OCI-LY7 (cell line): ENCODE data around the gene EFNA4. TPM values are rescaled to one million over a fixed set of nuclear protein-coding genes. Genes with fewer than 3 reads are reported as not detected.

Source experiments
- BruUV-seq: library from RNA; stranded (reverse); fragments of 400-500 nt; replicated peaks from 2 replicates; lab custom pipeline; 2021; lab: Mats Ljungman, UMichigan
- CTCF ChIA-PET: fragments of 300-600 bp; sonication (Branson Sonifier 250); formaldehyde crosslinking; loops from one replicate; lab custom pipeline; 2022; ENCODE audit warnings: antibody characterized with exemption; ENCODE audit not compliant: unreplicated experiment; lab: Charles Lee
- POLR2A ChIA-PET: fragments of 300-600 bp; sonication (Branson Sonifier 250); formaldehyde crosslinking; loops from one replicate; lab custom pipeline; 2022; ENCODE audit warnings: antibody characterized with exemption; lab: Charles Lee
- DNase-seq: peaks from one replicate; pipeline ENCODE4 v3.0.0-alpha.2; 2015; ENCODE audit warnings: low spot score
- H2AFZ ChIP-seq: fragments of 200-600 bp; sonication (generic), shearing (Covaris generic); 2 replicates; pipeline ENCODE4 v1.6.1; 2014; ENCODE audit warnings: mild to moderate bottlenecking, antibody characterized with exemption, low read length, moderate library complexity
- H3K27ac ChIP-seq: fragments of 200-600 bp; sonication (generic); 2 replicates; pipeline ENCODE4 v1.5.1; 2014; ENCODE audit warnings: mixed run types, low read depth, mild to moderate bottlenecking, moderate library complexity, low read length, inconsistent platforms; ENCODE audit not compliant: poor library complexity, severe bottlenecking
- H3K36me3 ChIP-seq: fragments of 200-600 bp; sonication (generic); 2 replicates; pipeline ENCODE4 v1.6.1; 2014; ENCODE audit warnings: mild to moderate bottlenecking, antibody characterized with exemption, low read length, moderate library complexity, mixed read lengths; ENCODE audit not compliant: insufficient read depth
- H3K4me1 ChIP-seq: fragments of 200-600 bp; sonication (generic); 2 replicates; pipeline ENCODE4 v1.5.1; 2014; ENCODE audit warnings: mild to moderate bottlenecking, low read length; ENCODE audit not compliant: insufficient read depth, poor library complexity, severe bottlenecking
- H3K4me2 ChIP-seq: fragments of 200-600 bp; sonication (generic); 2 replicates; pipeline ENCODE4 v1.6.1; 2014; ENCODE audit warnings: mild to moderate bottlenecking, low read length
- H3K4me3 ChIP-seq: fragments of 200-600 bp; sonication (generic); 2 replicates; pipeline ENCODE4 v1.5.1; 2014; ENCODE audit warnings: mild to moderate bottlenecking, low read depth, low read length; ENCODE audit not compliant: poor library complexity, severe bottlenecking
- H3K79me2 ChIP-seq: fragments of 200-600 bp; sonication (generic); 2 replicates; pipeline ENCODE4 v1.6.1; 2016; ENCODE audit warnings: low read depth, mild to moderate bottlenecking, low read length, moderate library complexity, mixed read lengths; ENCODE audit not compliant: insufficient read depth
- H3K9me2 ChIP-seq: fragments of 200-600 bp; sonication (generic); 2 replicates; pipeline ENCODE4 v1.6.1; 2016; ENCODE audit warnings: mild to moderate bottlenecking, low read length, mixed read lengths; ENCODE audit not compliant: insufficient read depth
- H3K9me3 ChIP-seq: fragments of 200-600 bp; sonication (generic); 2 replicates; pipeline ENCODE4 v1.6.1; 2014; ENCODE audit warnings: mild to moderate bottlenecking, mixed run types, low read length, mixed read lengths
- H4K20me1 ChIP-seq: fragments of 200-600 bp; sonication (generic); 2 replicates; pipeline ENCODE4 v1.6.1; 2014; ENCODE audit warnings: mild to moderate bottlenecking, antibody characterized with exemption, low read length, moderate library complexity, mixed read lengths; ENCODE audit not compliant: insufficient read depth
- EZH2phosphoT487 ChIP-seq: fragments of 200-600 bp; sonication (generic); IDR thresholded peaks from 2 replicates; pipeline ENCODE4 v1.6.1; 2018; ENCODE audit warnings: low read depth, borderline replicate concordance, mild to moderate bottlenecking, mixed run types, antibody characterized with exemption, low read length, moderate library complexity, mixed read lengths
- intact Hi-C: fragments of 100-400 bp; cut with micrococcal nuclease; formaldehyde crosslinking; loops from one replicate; pipeline ENCODE4 v1.10.0; 2022; ENCODE audit not compliant: unreplicated experiment
- total RNA-seq, 2 experiments: library from RNA; depleted of rRNA in 1 of 2; stranded (reverse); fragments of >200 nt in 1 of 2; shearing (Covaris generic) in 1 of 2; gene quantifications; 2 replicates each; pipeline ENCODE4 v1.2.3, GENCODE V29; 2014 to 2022
- TF ChIP-seq, protein P1 (sequence below): fragments of 200-600 bp; sonication (generic); conservative IDR thresholded peaks from 2 replicates; pipeline ENCODE4 v1.5.1; 2014; ENCODE audit warnings: mild to moderate bottlenecking, antibody characterized with exemption, low read length, moderate library complexity, mixed read lengths

The EFNA4 gene
- total RNA-seq, 2 experiments from 2014 or later = 9.0 to 10.5 TPM

- Histone ChIP-seq H3K79me2 (no peaks in the 10 kb centered on the region), H3K9me2 (no peaks in the 10 kb centered on the region), H3K9me3 (no peaks in the 10 kb centered on the region), H3K36me3 (no peaks in the 10 kb centered on the region), H3K4me3 (no peak overlapping the region), H3K4me2 (no peak overlapping the region), H3K27ac (no peak overlapping the region), H2AFZ (no peak overlapping the region), H3K4me1 (no peaks in the 10 kb centered on the region), H4K20me1 (no peaks in the 10 kb centered on the region)
- no TSS peak for BruUV-seq
- intact Hi-C loops = no loop called here
- TF ChIP-seq, protein P1, sequence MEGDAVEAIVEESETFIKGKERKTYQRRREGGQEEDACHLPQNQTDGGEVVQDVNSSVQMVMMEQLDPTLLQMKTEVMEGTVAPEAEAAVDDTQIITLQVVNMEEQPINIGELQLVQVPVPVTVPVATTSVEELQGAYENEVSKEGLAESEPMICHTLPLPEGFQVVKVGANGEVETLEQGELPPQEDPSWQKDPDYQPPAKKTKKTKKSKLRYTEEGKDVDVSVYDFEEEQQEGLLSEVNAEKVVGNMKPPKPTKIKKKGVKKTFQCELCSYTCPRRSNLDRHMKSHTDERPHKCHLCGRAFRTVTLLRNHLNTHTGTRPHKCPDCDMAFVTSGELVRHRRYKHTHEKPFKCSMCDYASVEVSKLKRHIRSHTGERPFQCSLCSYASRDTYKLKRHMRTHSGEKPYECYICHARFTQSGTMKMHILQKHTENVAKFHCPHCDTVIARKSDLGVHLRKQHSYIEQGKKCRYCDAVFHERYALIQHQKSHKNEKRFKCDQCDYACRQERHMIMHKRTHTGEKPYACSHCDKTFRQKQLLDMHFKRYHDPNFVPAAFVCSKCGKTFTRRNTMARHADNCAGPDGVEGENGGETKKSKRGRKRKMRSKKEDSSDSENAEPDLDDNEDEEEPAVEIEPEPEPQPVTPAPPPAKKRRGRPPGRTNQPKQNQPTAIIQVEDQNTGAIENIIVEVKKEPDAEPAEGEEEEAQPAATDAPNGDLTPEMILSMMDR = no peak
- TF ChIP-seq EZH2phosphoT487 = no peak
- ChIA-PET CTCF (no interaction called here), POLR2A (interaction anchor here (0.7 kb wide), 1 partner anchor 78 kb away, joined by 3 read pairs; no protein-coding TSS in a partner anchor)
- no peak for DNase-seq
These were observed 25.6 kb upstream of the EFNA4 start for GRCh38 chr1:155037851-155038441.

DNA sequence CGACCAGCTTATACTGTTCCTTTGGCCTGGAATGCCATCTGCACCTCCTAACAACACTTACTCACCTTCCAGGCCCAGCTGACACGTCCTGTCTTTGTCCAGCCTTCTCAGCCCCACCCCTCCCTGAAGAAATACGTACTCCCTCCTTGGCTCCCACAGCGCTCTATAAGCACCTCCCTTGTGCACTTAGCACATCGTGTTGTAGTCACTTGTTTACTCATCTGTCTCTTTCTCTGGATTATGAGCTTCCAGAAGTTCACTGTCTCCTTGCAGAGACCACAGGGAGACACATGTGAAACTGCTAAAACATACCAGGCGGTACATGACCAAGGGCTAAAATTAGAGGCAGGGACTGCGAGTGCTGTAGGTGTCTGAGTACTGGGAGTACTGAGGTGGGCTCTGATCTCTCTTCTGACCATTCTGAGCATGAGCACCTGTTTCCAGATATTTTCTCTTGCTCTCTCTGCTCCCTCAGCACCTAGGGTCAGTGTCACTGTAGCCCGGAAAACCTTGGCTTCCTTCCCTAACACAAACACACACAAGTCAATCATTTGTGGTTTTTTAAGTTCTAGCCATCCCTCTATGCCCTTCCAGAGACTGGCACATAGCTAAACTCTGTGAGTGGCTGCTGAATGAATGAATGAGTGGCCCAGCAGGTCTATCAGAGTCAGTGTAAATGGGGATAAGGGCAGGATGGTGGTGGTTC, 24.8 kb upstream of the EFNA4 start:
- no peak overlapping the region for H3K4me3 ChIP-seq
- H2AFZ ChIP-seq = no peak overlapping the region
- H3K9me2 ChIP-seq = no peaks in the 10 kb centered on the region
- TF ChIP-seq, protein P1 = no peak
- TF ChIP-seq EZH2phosphoT487 = no peak
- CTCF ChIA-PET = no interaction called here
- intact Hi-C loops = no loop called here
- no peaks in the 10 kb centered on the region for H4K20me1 ChIP-seq
- no peaks in the 10 kb centered on the region for H3K9me3 ChIP-seq
- no peak overlapping the region for H3K27ac ChIP-seq
- DNase-seq = no peak
- H3K4me2 ChIP-seq = no peak overlapping the region
- H3K36me3 ChIP-seq = no peaks in the 10 kb centered on the region
- no peaks in the 10 kb centered on the region for H3K79me2 ChIP-seq
- no peaks in the 10 kb centered on the region for H3K4me1 ChIP-seq
- POLR2A ChIA-PET = interaction anchor here (0.6 to 0.7 kb wide), 2 partner anchors 77 to 370 kb away, joined by 3 read pairs; no protein-coding TSS in a partner anchor
- BruUV-seq = no TSS peak

GRCh38 chr1:155039308-155039669, 24.3 kb upstream of the EFNA4 start:
- no peak overlapping the region for H2AFZ ChIP-seq
- H3K4me2 ChIP-seq = no peak overlapping the region
- H3K4me3 ChIP-seq = no peak overlapping the region
- ChIA-PET POLR2A (interaction anchor here (0.6 kb wide), 1 partner anchor 370 kb away, joined by 3 read pairs; no protein-coding TSS in a partner anchor), CTCF (no interaction called here)
- TF ChIP-seq, protein P1 = no peak
- no peak for TF ChIP-seq EZH2phosphoT487
- intact Hi-C loops = no loop called here
- H3K9me3 ChIP-seq = no peaks in the 10 kb centered on the region
- BruUV-seq = no TSS peak
- no peaks in the 10 kb centered on the region for H3K4me1 ChIP-seq
- no peak overlapping the region for H3K27ac ChIP-seq
- H3K9me2 ChIP-seq = no peaks in the 10 kb centered on the region
- no peaks in the 10 kb centered on the region for H4K20me1 ChIP-seq
- no peak for DNase-seq
- no peaks in the 10 kb centered on the region for H3K36me3 ChIP-seq
- H3K79me2 ChIP-seq = no peaks in the 10 kb centered on the region
